Measurements from ENCODE around the gene MPI. TPM values are rescaled to one million over a fixed set of nuclear protein-coding genes. Genes with fewer than 3 reads are reported as not detected.

Gene MPI
- total and polyA plus RNA-seq, 4 donors = 21.3 to 31.1 (median 26.2) TPM

GRCh38 chr15:74844319-74845207 is 45.3 kb upstream of the MPI start:
- H3K4me1 ChIP-seq (ENCODE audit: control insufficient read depth in 1 of 2, insufficient read depth in 2 of 2, low read length in 2 of 2) = no peaks in the 10 kb centered on the region
- H3K4me3 ChIP-seq (ENCODE audit: low read length in 2 of 2) = no peak overlapping the region
- H3K27ac ChIP-seq (ENCODE audit: low read depth in 1 of 2, low read length in 2 of 2) = no peak overlapping the region
- intact Hi-C loops (cut with DNase I) = loop anchor here (5.0 to 10.0 kb wide), 3 partner anchors 50 to 93 kb away; partner anchors contain the start of genes COX5A (in 1 of the 2) and MPI (in 1 of the 2)
- no peaks in the 10 kb centered on the region for H3K27me3 ChIP-seq (ENCODE audit: control insufficient read depth in 1 of 2, insufficient read depth in 2 of 2, low read length in 1 of 2)
- WGBS, 2 donors = 77 to 78% methylated on average over 12 of the region's 12 CpGs
- DNase-seq = no peak
- peaks cover 0 to 4% of the 10 kb centered on the region in 2 donors for H3K36me3 ChIP-seq (ENCODE audit: control insufficient read depth in 1 of 2, insufficient read depth in 2 of 2, low read length in 1 of 2)
- no peak for ATAC-seq (ENCODE audit: low FRiP score)
- H3K9me3 ChIP-seq (ENCODE audit: control insufficient read depth, low read length) = no peaks in the 10 kb centered on the region

DNA sequence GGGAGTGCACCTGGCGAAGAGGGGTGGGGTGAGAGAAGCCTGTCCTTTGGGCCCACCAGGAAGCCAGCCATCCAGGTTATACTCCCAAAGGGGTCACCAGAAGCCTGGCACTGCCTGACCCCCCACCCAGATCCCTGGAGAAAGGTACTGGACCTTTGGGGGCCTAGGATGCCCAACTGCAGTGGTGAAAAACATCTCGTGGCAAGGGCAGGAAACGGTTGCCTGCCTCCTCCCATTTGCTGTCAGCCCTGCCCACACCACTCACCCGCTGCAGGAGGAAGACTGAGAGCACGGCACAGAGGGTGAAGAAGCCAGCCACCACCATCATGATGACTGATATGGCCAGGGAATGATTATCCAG is 44.7 kb upstream of the MPI start:
- ATAC-seq (ENCODE audit: low FRiP score) = no peak
- Histone ChIP-seq H3K9me3 (ENCODE audit: control insufficient read depth, low read length) (no peaks in the 10 kb centered on the region), H3K36me3 (ENCODE audit: control insufficient read depth in 1 of 2, insufficient read depth in 2 of 2, low read length in 1 of 2) (peaks cover 0 to 5% of the 10 kb centered on the region in 2 donors), H3K27ac (ENCODE audit: low read depth in 1 of 2, low read length in 2 of 2) (no peak overlapping the region), H3K27me3 (ENCODE audit: control insufficient read depth in 1 of 2, insufficient read depth in 2 of 2, low read length in 1 of 2) (no peaks in the 10 kb centered on the region), H3K4me3 (ENCODE audit: low read length in 2 of 2) (no peak overlapping the region), H3K4me1 (ENCODE audit: control insufficient read depth in 1 of 2, insufficient read depth in 2 of 2, low read length in 2 of 2) (no peaks in the 10 kb centered on the region)
- intact Hi-C loops (cut with DNase I) = loop anchor here in 1 of 2 donors (10.0 kb wide), 1 partner anchor 50 kb away; the partner anchor contains the start of gene MPI
- no peak for DNase-seq
- WGBS, 2 donors = 78 to 79% methylated on average over 5 of the region's 5 CpGs

- no peaks in the 10 kb centered on the region for H3K27me3 ChIP-seq (ENCODE audit: control insufficient read depth in 1 of 2, insufficient read depth in 2 of 2, low read length in 1 of 2)
- intact Hi-C loops (cut with DNase I) = loop anchor here in 1 of 2 donors (10.0 kb wide), 1 partner anchor 49 kb away; the partner anchor contains the start of gene MPI
- H3K4me3 ChIP-seq (ENCODE audit: low read length in 2 of 2) = no peak overlapping the region
- H3K4me1 ChIP-seq (ENCODE audit: control insufficient read depth in 1 of 2, insufficient read depth in 2 of 2, low read length in 2 of 2) = no peaks in the 10 kb centered on the region
- H3K9me3 ChIP-seq (ENCODE audit: control insufficient read depth, low read length) = no peaks in the 10 kb centered on the region
- DNase-seq (no peak), ATAC-seq (ENCODE audit: low FRiP score) (no peak)
- H3K36me3 ChIP-seq (ENCODE audit: control insufficient read depth in 1 of 2, insufficient read depth in 2 of 2, low read length in 1 of 2) = peaks cover 0 to 7% of the 10 kb centered on the region in 2 donors
- no peak overlapping the region for H3K27ac ChIP-seq (ENCODE audit: low read depth in 1 of 2, low read length in 2 of 2)
- 87 to 89% methylated on average over 4 of the region's 4 CpGs for WGBS, 2 donors
Observed at GRCh38 chr15:74845581-74845980, 44.3 kb upstream of the MPI start.

- no peaks in the 10 kb centered on the region for H3K9me3 ChIP-seq (ENCODE audit: control insufficient read depth, low read length)
- no peak overlapping the region for H3K27ac ChIP-seq (ENCODE audit: low read depth in 1 of 2, low read length in 2 of 2)
- peaks cover 0 to 13% of the 10 kb centered on the region in 2 donors for H3K36me3 ChIP-seq (ENCODE audit: control insufficient read depth in 1 of 2, insufficient read depth in 2 of 2, low read length in 1 of 2)
- H3K27me3 ChIP-seq (ENCODE audit: control insufficient read depth in 1 of 2, insufficient read depth in 2 of 2, low read length in 1 of 2) = no peaks in the 10 kb centered on the region
- ATAC-seq (ENCODE audit: low FRiP score) = no peak
- H3K4me1 ChIP-seq (ENCODE audit: control insufficient read depth in 1 of 2, insufficient read depth in 2 of 2, low read length in 2 of 2) = no peaks in the 10 kb centered on the region
- intact Hi-C loops (cut with DNase I) = loop anchor here in 1 of 2 donors (10.0 kb wide), 1 partner anchor 47 kb away; the partner anchor contains the start of gene MPI
- no peak overlapping the region for H3K4me3 ChIP-seq (ENCODE audit: low read length in 2 of 2)
- 52 to 63% methylated on average over 3 of the region's 3 CpGs for WGBS, 2 donors
- no peak for DNase-seq
Observed at GRCh38 chr15:74847432-74847831, 42.4 kb upstream of the MPI start.

GRCh38 chr15:74850393-74850792 is 39.4 kb upstream of the MPI start:
- H3K27ac ChIP-seq (ENCODE audit: low read depth in 1 of 2, low read length in 2 of 2) = no peak overlapping the region
- no peak overlapping the region for H3K4me3 ChIP-seq (ENCODE audit: low read length in 2 of 2)
- H3K36me3 ChIP-seq (ENCODE audit: control insufficient read depth in 1 of 2, insufficient read depth in 2 of 2, low read length in 1 of 2) = peaks cover 0 to 14% of the 10 kb centered on the region in 2 donors
- no peaks in the 10 kb centered on the region for H3K27me3 ChIP-seq (ENCODE audit: control insufficient read depth in 1 of 2, insufficient read depth in 2 of 2, low read length in 1 of 2)
- WGBS, 2 donors = 96 to 97% methylated on average over 4 of the region's 4 CpGs
- H3K4me1 ChIP-seq (ENCODE audit: control insufficient read depth in 1 of 2, insufficient read depth in 2 of 2, low read length in 2 of 2) = no peaks in the 10 kb centered on the region
- intact Hi-C loops (cut with DNase I) = no loop called here
- no peak for ATAC-seq (ENCODE audit: low FRiP score)
- no peaks in the 10 kb centered on the region for H3K9me3 ChIP-seq (ENCODE audit: control insufficient read depth, low read length)
- DNase-seq = no peak

DNA sequence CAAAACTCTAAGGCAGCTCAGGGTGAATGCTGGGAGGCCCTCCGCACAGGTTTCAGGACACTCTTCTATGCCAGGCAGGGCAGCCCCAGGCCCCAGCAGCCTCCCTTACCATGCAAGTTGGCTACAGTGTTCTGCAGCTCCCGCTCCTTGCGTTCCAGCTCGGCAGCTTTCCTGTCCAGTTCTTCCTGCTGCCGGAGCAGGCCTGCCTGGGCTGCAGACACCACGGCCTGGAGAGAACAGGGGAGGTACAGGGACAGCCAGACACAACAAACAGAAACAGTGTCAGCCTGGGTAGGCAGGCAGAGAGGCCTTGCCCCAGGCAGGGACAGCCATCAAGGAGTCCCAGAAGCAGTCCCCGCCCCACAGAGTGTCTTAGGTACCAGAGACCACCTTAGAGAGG is 37.9 kb upstream of the MPI start:
- WGBS, 2 donors = 90 to 94% methylated on average over 6 to 7 of the region's 7 CpGs
- DNase-seq (no peak), ATAC-seq (ENCODE audit: low FRiP score) (no peak)
- Histone ChIP-seq H3K4me3 (ENCODE audit: low read length in 2 of 2) (no peak overlapping the region), H3K27ac (ENCODE audit: low read depth in 1 of 2, low read length in 2 of 2) (no peak overlapping the region), H3K9me3 (ENCODE audit: control insufficient read depth, low read length) (no peaks in the 10 kb centered on the region), H3K4me1 (ENCODE audit: control insufficient read depth in 1 of 2, insufficient read depth in 2 of 2, low read length in 2 of 2) (no peaks in the 10 kb centered on the region), H3K27me3 (ENCODE audit: control insufficient read depth in 1 of 2, insufficient read depth in 2 of 2, low read length in 1 of 2) (no peaks in the 10 kb centered on the region), H3K36me3 (ENCODE audit: control insufficient read depth in 1 of 2, insufficient read depth in 2 of 2, low read length in 1 of 2) (peaks cover 0 to 12% of the 10 kb centered on the region in 2 donors)
- intact Hi-C loops (cut with DNase I) = no loop called here

GRCh38 chr15:74854453-74855022 is 35.3 kb upstream of the MPI start:
- H3K4me3 ChIP-seq (ENCODE audit: low read length in 2 of 2) = no peak overlapping the region
- DNase-seq (no peak), ATAC-seq (ENCODE audit: low FRiP score) (no peak)
- peaks cover 0 to 12% of the 10 kb centered on the region in 2 donors for H3K36me3 ChIP-seq (ENCODE audit: control insufficient read depth in 1 of 2, insufficient read depth in 2 of 2, low read length in 1 of 2)
- H3K9me3 ChIP-seq (ENCODE audit: control insufficient read depth, low read length) = no peaks in the 10 kb centered on the region
- intact Hi-C loops (cut with DNase I) = no loop called here
- no peaks in the 10 kb centered on the region for H3K4me1 ChIP-seq (ENCODE audit: control insufficient read depth in 1 of 2, insufficient read depth in 2 of 2, low read length in 2 of 2)
- no peak overlapping the region for H3K27ac ChIP-seq (ENCODE audit: low read depth in 1 of 2, low read length in 2 of 2)
- 89 to 92% methylated on average over 13 of the region's 13 CpGs for WGBS, 2 donors
- H3K27me3 ChIP-seq (ENCODE audit: control insufficient read depth in 1 of 2, insufficient read depth in 2 of 2, low read length in 1 of 2) = no peaks in the 10 kb centered on the region

DNA sequence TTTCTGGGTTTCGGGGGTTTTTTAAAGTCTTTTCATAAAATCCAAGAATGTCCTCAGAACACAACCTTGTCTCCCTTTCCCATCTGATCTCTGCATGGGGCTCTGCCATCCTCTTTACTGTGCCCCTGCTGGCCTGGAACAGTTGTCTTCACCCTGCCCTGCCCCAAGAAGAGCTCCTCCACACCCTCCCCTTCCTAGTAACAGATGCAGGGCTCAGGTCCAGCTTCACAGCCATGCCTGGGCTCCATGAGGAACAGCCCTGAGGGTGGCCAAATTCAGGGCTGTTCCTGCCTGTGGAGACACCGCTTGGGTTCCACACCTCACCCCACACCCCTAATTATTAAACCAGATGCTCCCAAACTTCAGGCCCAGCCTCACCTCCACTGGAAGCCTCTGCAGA is 34.0 kb upstream of the MPI start:
- H3K9me3 ChIP-seq (ENCODE audit: control insufficient read depth, low read length) = no peaks in the 10 kb centered on the region
- ATAC-seq (ENCODE audit: low FRiP score) (no peak), DNase-seq (no peak)
- intact Hi-C loops (cut with DNase I) = no loop called here
- no peak overlapping the region for H3K4me3 ChIP-seq (ENCODE audit: low read length in 2 of 2)
- H3K4me1 ChIP-seq (ENCODE audit: control insufficient read depth in 1 of 2, insufficient read depth in 2 of 2, low read length in 2 of 2) = no peaks in the 10 kb centered on the region
- H3K27me3 ChIP-seq (ENCODE audit: control insufficient read depth in 1 of 2, insufficient read depth in 2 of 2, low read length in 1 of 2) = no peaks in the 10 kb centered on the region
- WGBS, 2 donors = 74 to 90% methylated on average over 2 of the region's 2 CpGs
- no peak overlapping the region for H3K27ac ChIP-seq (ENCODE audit: low read depth in 1 of 2, low read length in 2 of 2)
- peaks cover 0 to 6% of the 10 kb centered on the region in 2 donors for H3K36me3 ChIP-seq (ENCODE audit: control insufficient read depth in 1 of 2, insufficient read depth in 2 of 2, low read length in 1 of 2)
